Esophagus muscularis mucosa (tissue), 4 donors: ENCODE results near the gene MLANA. TPM values are rescaled to one million over a fixed set of nuclear protein-coding genes. Genes with fewer than 3 reads are reported as not detected.

Experiments used
- DNase-seq: peaks from one replicate; pipeline ENCODE4 v3.0.0-alpha.2; 2017; ENCODE audit errors: extremely low spot score
- H3K27ac ChIP-seq, 4 donors: fragments of 200-600 bp; sonication (generic); replicated peaks in 1 of 4; 1 replicate in 3 of 4; 2 replicates in 1 of 4; pipeline ENCODE4 v1.5.1; 2016 to 2019; ENCODE audit warnings: mild to moderate bottlenecking in 1 of 4
- H3K27me3 ChIP-seq, 4 donors: fragments of 200-600 bp; sonication (generic); one replicate each; pipeline versions ENCODE4 v1.5.1 to v1.6.0; 2016 to 2019
- H3K36me3 ChIP-seq, 4 donors: fragments of 200-600 bp; sonication (generic); one replicate each; pipeline ENCODE4 v1.5.1; 2016 to 2019
- H3K4me1 ChIP-seq, 4 donors: fragments of 200-600 bp; sonication (generic); one replicate each; pipeline ENCODE4 v1.5.1; 2016 to 2019
- H3K4me3 ChIP-seq, 4 donors: fragments of 200-600 bp; sonication (generic); 1 replicate in 2 of 4; 2 replicates in 2 of 4; pipeline ENCODE4 v1.5.1; 2016 to 2019; ENCODE audit warnings: mild to moderate bottlenecking in 4 of 4, moderate library complexity in 1 of 4
- H3K9me3 ChIP-seq, 4 donors: fragments of 200-600 bp; sonication (generic); 1 replicate in 3 of 4; 2 replicates in 1 of 4; pipeline ENCODE4 v1.5.1; 2016 to 2019
- EP300 ChIP-seq: sonication (generic); formaldehyde crosslinking; IDR thresholded peaks from one replicate; pipeline ENCODE4 v1.6.1; 2017; ENCODE audit warnings: antibody characterized with exemption
- POLR2A ChIP-seq: fragments of 450-650 bp; IDR thresholded peaks from one replicate; pipeline ENCODE4 v1.6.1; 2017; ENCODE audit warnings: antibody characterized with exemption, moderate library complexity, mild to moderate bottlenecking, low read depth
- POLR2AphosphoS5 ChIP-seq, 2 donors: sonication (generic); formaldehyde crosslinking; IDR thresholded peaks; one replicate each; pipeline ENCODE4 v1.6.1; 2017; ENCODE audit warnings: antibody characterized with exemption in 2 of 2
- WGBS: methylation state at CpG from one replicate; pipeline ENCODE4 v1.1.5; 2018; 5-methylcytosine and 5-hydroxymethylcytosine counted together
- intact Hi-C: fragments of 100-400 bp; cut with DNase I; formaldehyde crosslinking; loops from one replicate; pipeline ENCODE4 v1.15.1; 2023
- total RNA-seq, 4 donors: library from RNA; depleted of rRNA; stranded (reverse); fragments of >200 nt; gene quantifications; one replicate each; pipeline versions ENCODE4 v1.1.0 to v1.2.1, GENCODE V29; 2016
- TF ChIP-seq, protein P1 (sequence below), 3 experiments: fragments of 200-600 bp in 2 of 3; fragments of 450-650 bp in 1 of 3; sonication (generic) in 2 of 3; IDR thresholded peaks; one replicate each; pipeline ENCODE4 v1.5.1; 2017 to 2019; ENCODE audit warnings: antibody characterized with exemption in 3 of 3, mild to moderate bottlenecking in 2 of 3, moderate library complexity in 1 of 3

The MLANA gene
- total RNA-seq, 4 donors from 2014 or later = not detected

DNA sequence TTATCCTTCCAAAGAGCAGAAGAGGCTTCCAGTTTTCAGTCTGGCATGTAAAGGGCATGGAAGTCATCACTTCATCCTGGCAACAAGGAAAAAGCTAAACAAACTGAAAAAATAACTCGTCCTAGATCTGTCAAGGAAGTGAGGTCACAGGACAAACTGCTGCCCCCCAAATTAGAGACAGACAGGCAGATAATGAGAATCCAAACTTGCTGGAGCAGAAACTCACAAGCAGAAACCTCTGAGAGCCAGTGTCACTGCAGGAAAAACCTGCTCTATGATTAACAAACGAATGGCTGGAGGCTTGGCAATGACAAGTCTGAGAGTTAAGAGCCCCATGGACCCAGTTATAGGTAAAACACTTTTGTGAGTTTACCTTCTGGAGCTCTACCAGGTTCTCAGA lies 18.9 kb upstream of the MLANA start:
- Histone ChIP-seq H3K27me3 (no peaks in the 10 kb centered on the region), H3K9me3 (no peaks in the 10 kb centered on the region), H3K36me3 (peaks cover 0 to 30% (median 8%) of the 10 kb centered on the region in 4 donors), H3K27ac (no peak overlapping the region), H3K4me3 (no peak overlapping the region), H3K4me1 (no peaks in the 10 kb centered on the region)
- no peak for DNase-seq
- intact Hi-C loops = no loop called here
- 51% methylated on average over 2 of the region's 2 CpGs for WGBS
- TF ChIP-seq POLR2A = no peak
- no peak for TF ChIP-seq POLR2AphosphoS5 (IDR thresholded peaks at IDR 0.05)
- TF ChIP-seq, protein P1, sequence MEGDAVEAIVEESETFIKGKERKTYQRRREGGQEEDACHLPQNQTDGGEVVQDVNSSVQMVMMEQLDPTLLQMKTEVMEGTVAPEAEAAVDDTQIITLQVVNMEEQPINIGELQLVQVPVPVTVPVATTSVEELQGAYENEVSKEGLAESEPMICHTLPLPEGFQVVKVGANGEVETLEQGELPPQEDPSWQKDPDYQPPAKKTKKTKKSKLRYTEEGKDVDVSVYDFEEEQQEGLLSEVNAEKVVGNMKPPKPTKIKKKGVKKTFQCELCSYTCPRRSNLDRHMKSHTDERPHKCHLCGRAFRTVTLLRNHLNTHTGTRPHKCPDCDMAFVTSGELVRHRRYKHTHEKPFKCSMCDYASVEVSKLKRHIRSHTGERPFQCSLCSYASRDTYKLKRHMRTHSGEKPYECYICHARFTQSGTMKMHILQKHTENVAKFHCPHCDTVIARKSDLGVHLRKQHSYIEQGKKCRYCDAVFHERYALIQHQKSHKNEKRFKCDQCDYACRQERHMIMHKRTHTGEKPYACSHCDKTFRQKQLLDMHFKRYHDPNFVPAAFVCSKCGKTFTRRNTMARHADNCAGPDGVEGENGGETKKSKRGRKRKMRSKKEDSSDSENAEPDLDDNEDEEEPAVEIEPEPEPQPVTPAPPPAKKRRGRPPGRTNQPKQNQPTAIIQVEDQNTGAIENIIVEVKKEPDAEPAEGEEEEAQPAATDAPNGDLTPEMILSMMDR (IDR thresholded peaks at IDR 0.05) = no peak
- no peak for TF ChIP-seq EP300

- H3K4me3 ChIP-seq = no peak overlapping the region
- WGBS = 91% methylated on average over 4 of the region's 4 CpGs
- H3K36me3 ChIP-seq = peaks cover 0 to 23% (median 7%) of the 10 kb centered on the region in 4 donors
- no peak overlapping the region for H3K27ac ChIP-seq
- no peak for DNase-seq
- intact Hi-C loops = no loop called here
- H3K9me3 ChIP-seq = no peaks in the 10 kb centered on the region
- TF ChIP-seq EP300 = no peak
- TF ChIP-seq, protein P1 (IDR thresholded peaks at IDR 0.05) = no peak
- no peak for TF ChIP-seq POLR2AphosphoS5 (IDR thresholded peaks at IDR 0.05)
- no peak for TF ChIP-seq POLR2A
- no peaks in the 10 kb centered on the region for H3K4me1 ChIP-seq
- no peaks in the 10 kb centered on the region for H3K27me3 ChIP-seq
These were observed 18.2 kb upstream of the MLANA start for GRCh38 chr9:5872511-5872910.

DNA sequence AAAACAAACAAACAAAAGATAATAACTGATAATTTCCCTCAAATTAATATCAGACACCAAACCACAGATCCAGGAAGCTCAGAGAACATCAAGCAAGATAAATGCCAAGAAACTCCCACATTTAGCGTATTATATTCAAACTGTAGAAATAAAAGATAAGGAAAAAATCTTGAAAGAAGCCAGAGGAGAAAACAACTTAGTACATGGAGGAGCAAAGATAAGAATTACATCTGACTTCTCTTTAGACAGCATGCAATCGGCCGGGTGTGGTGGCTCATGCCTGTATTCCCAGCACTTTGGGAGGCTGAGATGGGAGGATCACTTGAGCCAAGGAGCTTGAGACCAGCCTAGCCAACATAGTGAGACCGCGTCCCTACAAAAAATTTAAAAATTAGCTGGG lies 17.2 kb upstream of the MLANA start:
- peaks cover 0 to 19% (median 7%) of the 10 kb centered on the region in 4 donors for H3K36me3 ChIP-seq

DNA sequence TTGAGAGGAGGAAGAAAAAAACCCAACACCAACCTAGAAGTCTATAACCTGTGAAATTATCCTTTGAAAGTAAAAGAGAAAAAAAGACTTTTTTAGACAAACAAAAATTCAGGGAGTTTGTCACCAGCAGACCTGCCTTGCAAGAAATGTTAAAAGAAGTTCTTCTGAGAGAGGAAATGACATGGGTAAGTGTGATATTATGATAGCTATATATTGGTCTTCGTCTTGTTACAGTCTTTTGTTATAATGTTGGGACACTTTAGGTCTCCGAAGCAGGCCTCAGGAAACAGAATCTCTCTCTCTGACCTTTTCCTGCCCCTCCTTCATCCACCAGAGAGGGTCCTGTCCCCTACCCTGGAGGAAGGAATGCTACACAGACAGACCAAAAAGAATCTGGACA lies 16.6 kb upstream of the MLANA start:
- DNase-seq = no peak
- Histone ChIP-seq H3K27me3 (no peaks in the 10 kb centered on the region), H3K9me3 (no peaks in the 10 kb centered on the region), H3K4me3 (no peak overlapping the region), H3K27ac (no peak overlapping the region), H3K36me3 (peaks cover 0 to 19% (median 7%) of the 10 kb centered on the region in 4 donors), H3K4me1 (no peaks in the 10 kb centered on the region)
- intact Hi-C loops = no loop called here
- TF ChIP-seq POLR2AphosphoS5 (IDR thresholded peaks at IDR 0.05) (no peak), POLR2A (no peak), EP300 (no peak)
- TF ChIP-seq, protein P1 (IDR thresholded peaks at IDR 0.05) = no peak
- 89% methylated on average over 2 of the region's 2 CpGs for WGBS

More for the DNA sequence above, 17.2 kb upstream of the MLANA start:
- intact Hi-C loops = no loop called here
- TF ChIP-seq POLR2A (no peak), EP300 (no peak), POLR2AphosphoS5 (IDR thresholded peaks at IDR 0.05) (no peak)
- TF ChIP-seq, protein P1 (IDR thresholded peaks at IDR 0.05) = no peak
- Histone ChIP-seq H3K9me3 (no peaks in the 10 kb centered on the region), H3K4me3 (no peak overlapping the region), H3K27ac (no peak overlapping the region), H3K27me3 (no peaks in the 10 kb centered on the region), H3K4me1 (no peaks in the 10 kb centered on the region)
- WGBS = 98% methylated on average over 5 of the region's 5 CpGs
- no peak for DNase-seq

GRCh38 chr9:5876026-5876425 lies 14.7 kb upstream of the MLANA start:
- 100% methylated on average over 1 of the region's 1 CpG for WGBS
- intact Hi-C loops = no loop called here
- no peaks in the 10 kb centered on the region for H3K27me3 ChIP-seq

More at GRCh38 chr9:5876026-5876425, 14.7 kb upstream of the MLANA start:
- Histone ChIP-seq H3K4me1 (no peaks in the 10 kb centered on the region), H3K4me3 (no peak overlapping the region), H3K27ac (no peak overlapping the region), H3K9me3 (no peaks in the 10 kb centered on the region), H3K36me3 (peaks cover 0 to 18% (median 7%) of the 10 kb centered on the region in 4 donors)
- no peak for TF ChIP-seq POLR2AphosphoS5 (IDR thresholded peaks at IDR 0.05)
- TF ChIP-seq EP300 = no peak
- no peak for TF ChIP-seq POLR2A
- TF ChIP-seq, protein P1 (IDR thresholded peaks at IDR 0.05) = no peak
- DNase-seq = no peak
